HFFc6 (cell line): ENCODE measurements around the gene MXI1. TPM values are rescaled to one million over a fixed set of nuclear protein-coding genes. Genes with fewer than 3 reads are reported as not detected.

Experiments
- DNase-seq: peaks from one replicate; pipeline ENCODE4 v3.0.0-alpha.2; 2018
- H3K27ac Mint-ChIP-seq: 2 replicates; pipeline ENCODE4 v1.8.0; 2020; ENCODE audit warnings: mild to moderate bottlenecking, mixed read lengths
- H3K27me3 Mint-ChIP-seq: 2 replicates; pipeline ENCODE4 v1.8.0; 2021; ENCODE audit warnings: mild to moderate bottlenecking, moderate library complexity, mixed read lengths; ENCODE audit not compliant: insufficient read depth
- H3K36me3 Mint-ChIP-seq: 2 replicates; pipeline ENCODE4 v1.8.0; 2021; ENCODE audit warnings: low read depth, mixed read lengths
- H3K4me1 Mint-ChIP-seq: 2 replicates; pipeline ENCODE4 v1.8.0; 2020; ENCODE audit warnings: low read depth, mixed read lengths
- H3K4me3 Mint-ChIP-seq: 2 replicates; pipeline ENCODE4 v1.8.0; 2020; ENCODE audit warnings: mild to moderate bottlenecking, moderate library complexity, mixed read lengths
- H3K9me3 Mint-ChIP-seq: 2 replicates; pipeline ENCODE4 v1.8.0; 2020; ENCODE audit warnings: mild to moderate bottlenecking, mixed read lengths
- CTCF ChIP-seq: fragments of 200-600 bp; sonication (generic); IDR thresholded peaks from 2 replicates; pipeline ENCODE4 v1.5.0; 2021; ENCODE audit warnings: antibody characterized with exemption, mild to moderate bottlenecking
- total RNA-seq, 6 experiments: library from RNA; stranded (reverse); fragmentation: NEBNext Ultra II Directional; extraction: Animal tissue kit (Norgen Biotek cat#: 25700); gene quantifications; 2 replicates in 1 of 6; 3 replicates in 5 of 6; pipeline ENCODE4 v1.2.3, GENCODE V29; 2021

The MXI1 gene
- total RNA-seq, 6 experiments from 2014 or later = 5.2 to 11.2 (median 6.2) TPM

- Mint-ChIP-seq H3K27ac (no peak overlapping the region), H3K4me1 (peaks cover 9% of the 10 kb centered on the region; the same call in 1 of the 2 replicates), H3K9me3 (no peaks in the 10 kb centered on the region), H3K27me3 (no peaks in the 10 kb centered on the region), H3K36me3 (no peaks in the 10 kb centered on the region), H3K4me3 (no peak overlapping the region)
- DNase-seq = no peak
- no peak for TF ChIP-seq CTCF
Measured at GRCh38 chr10:110263164-110263563, 55.8 kb downstream of the MXI1 start.

GRCh38 chr10:110265573-110266193 lies 58.3 kb downstream of the MXI1 start:
- no peak for DNase-seq
- H3K27me3 Mint-ChIP-seq = no peaks in the 10 kb centered on the region
- peaks cover 19% of the 10 kb centered on the region for H3K4me1 Mint-ChIP-seq
- no peak for TF ChIP-seq CTCF
- H3K4me3 Mint-ChIP-seq = no peak overlapping the region
- no peaks in the 10 kb centered on the region for H3K9me3 Mint-ChIP-seq
- H3K27ac Mint-ChIP-seq = no peak overlapping the region
- H3K36me3 Mint-ChIP-seq = no peaks in the 10 kb centered on the region

GRCh38 chr10:110267276-110267675 lies 59.9 kb downstream of the MXI1 start:
- Mint-ChIP-seq H3K9me3 (no peaks in the 10 kb centered on the region), H3K4me1 (peaks cover 10% of the 10 kb centered on the region), H3K27ac (no peak overlapping the region), H3K4me3 (no peak overlapping the region), H3K27me3 (no peaks in the 10 kb centered on the region), H3K36me3 (no peaks in the 10 kb centered on the region)
- no peak for DNase-seq
- no peak for TF ChIP-seq CTCF

GRCh38 chr10:110268442-110268841 lies 61.0 kb downstream of the MXI1 start:
- TF ChIP-seq CTCF = no peak
- Mint-ChIP-seq H3K27me3 (0 out of 2 replicates have a peak, but pooled peaks cover under 1% of the 10 kb centered on the region), H3K4me1 (peaks cover 13% of the 10 kb centered on the region), H3K36me3 (no peaks in the 10 kb centered on the region), H3K27ac (no peak overlapping the region), H3K4me3 (no peak overlapping the region), H3K9me3 (no peaks in the 10 kb centered on the region)
- DNase-seq = no peak

- no peak for DNase-seq
- Mint-ChIP-seq H3K27me3 (0 out of 2 replicates have a peak, but pooled peaks cover 1% of the 10 kb centered on the region), H3K9me3 (no peaks in the 10 kb centered on the region), H3K36me3 (no peaks in the 10 kb centered on the region), H3K27ac (no peak overlapping the region), H3K4me3 (no peak overlapping the region; the same call in 1 of the 2 replicates), H3K4me1 (peaks cover 17% of the 10 kb centered on the region)
- no peak for TF ChIP-seq CTCF
Measured at GRCh38 chr10:110268971-110269370, 61.6 kb downstream of the MXI1 start.
